OCI-LY3 (cell line): ENCODE results near the gene SLC1A1.

Source experiments
- H2AFZ ChIP-seq: fragments of 200-600, 300-600 bp; shearing (Covaris generic); 2 replicates; pipeline ENCODE4 v1.6.0; 2014; ENCODE audit warnings: antibody characterized with exemption, low read depth, low read length
- H3K27ac ChIP-seq: fragments of 200-600, 300-600 bp; sonication (generic); 2 replicates; pipeline ENCODE4 v1.5.1; 2014; ENCODE audit warnings: mild to moderate bottlenecking, low read length, moderate library complexity, mixed read lengths
- H3K27me3 ChIP-seq: fragments of 200-600, 300-600 bp; sonication (generic); 2 replicates; pipeline ENCODE4 v1.6.1; 2014; ENCODE audit warnings: low read depth, low read length, mixed read lengths
- H3K36me3 ChIP-seq: fragments of 200-600, 300-600 bp; sonication (generic); replicated peaks from 2 replicates; pipeline ENCODE3; 2014; ENCODE audit warnings: low read depth, low read length, mixed read lengths
- H3K4me1 ChIP-seq: fragments of 300-600, 200-600 bp; sonication (generic); 2 replicates; pipeline ENCODE4 v1.6.1; 2014; ENCODE audit warnings: low read length, mixed read lengths
- H3K4me2 ChIP-seq: fragments of 200-600, 300-600 bp; sonication (generic); 2 replicates; pipeline ENCODE4 v1.6.1; 2014; ENCODE audit warnings: low read length, mixed read lengths
- H3K4me3 ChIP-seq: fragments of 300-600, 200-600 bp; sonication (generic); 2 replicates; pipeline ENCODE4 v1.5.1; 2014; ENCODE audit warnings: antibody characterized with exemption, mild to moderate bottlenecking, low read length, moderate library complexity
- H3K79me2 ChIP-seq: fragments of 300-600, 200-600 bp; shearing (Covaris generic); 2 replicates; pipeline ENCODE4 v1.6.1; 2014; ENCODE audit warnings: mild to moderate bottlenecking, low read length, mixed read lengths
- H3K9ac ChIP-seq: fragments of 300-600, 200-600 bp; shearing (Covaris generic); 2 replicates; pipeline ENCODE4 v1.6.0; 2014; ENCODE audit warnings: mild to moderate bottlenecking, low read length, moderate library complexity
- H3K9me3 ChIP-seq: fragments of 200-600, 300-600 bp; shearing (Covaris generic); 2 replicates; pipeline ENCODE4 v1.6.1; 2014; ENCODE audit warnings: low read length, mixed read lengths; ENCODE audit not compliant: insufficient read depth
- H4K20me1 ChIP-seq: fragments of 200-600, 300-600 bp; sonication (generic); 2 replicates; pipeline ENCODE4 v1.6.1; 2016; ENCODE audit warnings: low read length, mixed read lengths; ENCODE audit not compliant: insufficient read depth
- CTCF ChIP-seq: fragments of 200-600, 300-600 bp; sonication (generic); IDR thresholded peaks from 2 replicates; pipeline ENCODE4 v1.5.1; 2014; ENCODE audit warnings: antibody characterized with exemption, low read length, low read depth
- EZH2phosphoT487 ChIP-seq: fragments of 200-600 bp; shearing (Covaris generic); IDR thresholded peaks from 2 replicates; pipeline ENCODE4 v1.6.1; 2018; ENCODE audit warnings: antibody characterized with exemption, mixed run types, low read depth

The SLC1A1 gene

GRCh38 chr9:4573176-4573575 is 82.9 kb downstream of the SLC1A1 start:
- Histone ChIP-seq H3K36me3 (no peaks in the 10 kb centered on the region), H3K9ac (no peak overlapping the region), H3K4me3 (no peak overlapping the region), H3K27me3 (peaks cover 6% of the 10 kb centered on the region; the same call in 1 of the 2 replicates), H3K9me3 (no peaks in the 10 kb centered on the region), H3K4me2 (no peak overlapping the region), H2AFZ (no peak overlapping the region), H3K79me2 (no peaks in the 10 kb centered on the region), H3K4me1 (no peaks in the 10 kb centered on the region; the same call in 1 of the 2 replicates), H4K20me1 (no peaks in the 10 kb centered on the region), H3K27ac (no peak overlapping the region)
- TF ChIP-seq EZH2phosphoT487 (no peak), CTCF (no peak)

DNA sequence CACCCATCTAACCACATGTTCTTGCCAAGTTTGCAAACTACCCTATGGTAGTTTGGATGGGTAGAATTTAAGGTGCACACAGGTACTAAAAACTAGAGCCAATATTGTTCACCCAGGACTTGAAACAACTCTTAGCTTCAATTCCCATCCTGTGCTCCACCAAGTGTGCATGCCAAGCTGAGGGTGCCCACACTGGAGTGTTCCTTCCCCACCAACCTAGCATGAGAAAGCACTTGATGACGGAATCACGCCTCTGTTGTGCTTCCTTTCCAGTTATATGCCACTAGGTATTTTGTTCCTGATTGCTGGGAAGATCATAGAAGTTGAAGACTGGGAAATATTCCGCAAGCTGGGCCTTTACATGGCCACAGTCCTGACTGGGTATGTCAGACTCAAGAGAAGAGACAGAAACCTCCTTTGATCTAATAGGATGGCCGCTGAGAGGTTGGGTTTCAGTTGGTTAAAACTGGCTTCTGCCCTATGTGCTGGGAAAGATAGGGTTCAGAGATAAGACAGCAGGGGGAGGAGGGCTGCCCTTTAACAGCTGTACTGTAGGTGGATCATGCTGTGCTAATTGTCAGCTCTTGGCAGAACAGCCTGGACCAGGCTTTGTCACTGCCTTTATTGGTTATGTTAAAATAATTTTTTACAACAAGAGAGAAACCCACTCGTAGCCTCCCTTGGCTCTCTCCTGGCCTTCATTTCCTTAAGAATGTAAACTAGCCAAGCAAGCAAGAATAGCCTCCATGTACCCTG is 83.5 kb downstream of the SLC1A1 start:
- Histone ChIP-seq H3K4me2 (no peak overlapping the region), H3K27me3 (peaks cover 6% of the 10 kb centered on the region; the same call in 1 of the 2 replicates), H3K4me1 (no peaks in the 10 kb centered on the region; the same call in 1 of the 2 replicates), H3K27ac (no peak overlapping the region), H3K79me2 (no peaks in the 10 kb centered on the region), H3K36me3 (no peaks in the 10 kb centered on the region), H3K9me3 (no peaks in the 10 kb centered on the region), H4K20me1 (no peaks in the 10 kb centered on the region), H2AFZ (no peak overlapping the region), H3K4me3 (no peak overlapping the region), H3K9ac (no peak overlapping the region)
- TF ChIP-seq CTCF: no peak
- TF ChIP-seq EZH2phosphoT487: no peak

DNA sequence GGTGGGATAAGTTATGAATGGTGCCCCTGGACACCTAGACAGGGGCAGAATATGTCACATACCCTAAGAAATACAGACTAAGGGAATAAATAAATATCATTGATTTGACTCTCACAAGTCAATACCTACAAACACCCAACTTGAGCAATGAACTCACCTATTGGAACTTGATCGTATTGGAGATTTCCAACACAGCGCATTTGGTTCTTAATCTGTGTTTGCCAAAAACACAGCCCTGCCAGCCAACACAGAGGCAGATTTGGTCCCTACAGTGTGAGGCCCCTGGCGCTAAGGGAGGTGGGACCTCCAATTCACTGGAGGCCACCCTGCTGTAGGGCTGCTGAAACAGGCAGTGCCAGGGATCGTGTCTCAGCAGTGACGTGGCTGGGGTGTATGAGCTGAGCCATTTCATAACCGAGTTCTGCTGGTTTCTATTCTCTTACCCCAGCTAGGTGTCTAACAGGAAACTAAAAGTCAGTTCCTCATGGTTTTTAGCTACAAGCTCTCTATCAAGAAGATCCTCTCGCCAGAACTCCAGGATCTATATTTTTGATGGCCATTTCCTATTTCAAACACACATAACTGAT is 84.5 kb downstream of the SLC1A1 start:
- Histone ChIP-seq H2AFZ (0 out of 2 replicates have a peak overlapping the region, but pooled peaks have one; percentile 30), H4K20me1 (no peaks in the 10 kb centered on the region), H3K9me3 (no peaks in the 10 kb centered on the region), H3K9ac (no peak overlapping the region), H3K27me3 (peaks cover 6% of the 10 kb centered on the region; the same call in 1 of the 2 replicates), H3K36me3 (no peaks in the 10 kb centered on the region), H3K4me3 (no peak overlapping the region), H3K4me1 (no peaks in the 10 kb centered on the region; the same call in 1 of the 2 replicates), H3K4me2 (no peak overlapping the region), H3K27ac (no peak overlapping the region), H3K79me2 (no peaks in the 10 kb centered on the region)
- TF ChIP-seq EZH2phosphoT487 (no peak), CTCF (no peak)

GRCh38 chr9:4575997-4576396 is 85.7 kb downstream of the SLC1A1 start:
- TF ChIP-seq CTCF: no peak
- no peak for TF ChIP-seq EZH2phosphoT487
- H3K9ac ChIP-seq: no peak overlapping the region

More at GRCh38 chr9:4575997-4576396, 85.7 kb downstream of the SLC1A1 start:
- Histone ChIP-seq H3K36me3 (no peaks in the 10 kb centered on the region), H3K27ac (no peak overlapping the region), H3K9me3 (no peaks in the 10 kb centered on the region), H4K20me1 (no peaks in the 10 kb centered on the region), H2AFZ (no peak overlapping the region), H3K27me3 (peaks cover 6% of the 10 kb centered on the region; the same call in 1 of the 2 replicates), H3K4me1 (no peaks in the 10 kb centered on the region; the same call in 1 of the 2 replicates), H3K79me2 (no peaks in the 10 kb centered on the region), H3K4me2 (no peak overlapping the region), H3K4me3 (no peak overlapping the region)
